ENCODE results near the gene CRYAA. TPM values are rescaled to one million over a fixed set of nuclear protein-coding genes. Genes with fewer than 3 reads are reported as not detected.

CRYAA gene
- total RNA-seq, 3 donors from 2014 or later: not detected

DNA sequence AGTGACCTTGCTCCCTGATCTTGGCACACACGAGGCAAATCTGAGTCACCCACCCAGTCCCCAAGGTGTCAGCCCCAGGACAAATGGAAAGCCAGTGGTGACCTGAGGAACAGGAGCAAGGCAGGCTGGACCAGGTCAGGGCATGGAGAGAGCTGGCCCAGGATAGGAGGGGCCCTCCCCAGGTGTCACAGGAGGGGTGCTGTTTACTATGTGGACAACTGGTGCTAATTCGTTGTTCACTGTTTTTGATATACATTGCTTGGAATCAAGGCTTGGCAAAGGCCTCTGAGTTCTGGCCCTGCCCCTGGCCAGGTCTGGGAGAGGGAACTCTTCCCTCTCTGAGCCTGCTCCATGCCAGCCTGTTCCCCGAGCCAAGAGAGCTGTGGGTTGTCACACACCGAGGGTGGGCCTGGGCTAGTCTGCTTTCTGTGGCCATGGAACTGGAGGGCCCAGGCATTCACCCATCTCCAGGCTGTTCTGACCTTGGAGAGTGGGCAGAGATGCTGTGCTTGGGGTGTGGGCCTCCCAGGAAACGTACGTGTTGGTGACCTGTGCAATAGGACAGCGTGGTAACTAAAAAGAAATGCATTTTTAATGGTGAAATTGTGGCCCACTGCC, 41.8 kb downstream of the CRYAA start:
- no peaks in the 10 kb centered on the region for H3K9me3 ChIP-seq
- TF ChIP-seq POLR2A (IDR thresholded peaks at IDR 0.05) (no peak), POLR2AphosphoS5 (IDR thresholded peaks at IDR 0.05) (no peak)
- TF ChIP-seq, protein P1, sequence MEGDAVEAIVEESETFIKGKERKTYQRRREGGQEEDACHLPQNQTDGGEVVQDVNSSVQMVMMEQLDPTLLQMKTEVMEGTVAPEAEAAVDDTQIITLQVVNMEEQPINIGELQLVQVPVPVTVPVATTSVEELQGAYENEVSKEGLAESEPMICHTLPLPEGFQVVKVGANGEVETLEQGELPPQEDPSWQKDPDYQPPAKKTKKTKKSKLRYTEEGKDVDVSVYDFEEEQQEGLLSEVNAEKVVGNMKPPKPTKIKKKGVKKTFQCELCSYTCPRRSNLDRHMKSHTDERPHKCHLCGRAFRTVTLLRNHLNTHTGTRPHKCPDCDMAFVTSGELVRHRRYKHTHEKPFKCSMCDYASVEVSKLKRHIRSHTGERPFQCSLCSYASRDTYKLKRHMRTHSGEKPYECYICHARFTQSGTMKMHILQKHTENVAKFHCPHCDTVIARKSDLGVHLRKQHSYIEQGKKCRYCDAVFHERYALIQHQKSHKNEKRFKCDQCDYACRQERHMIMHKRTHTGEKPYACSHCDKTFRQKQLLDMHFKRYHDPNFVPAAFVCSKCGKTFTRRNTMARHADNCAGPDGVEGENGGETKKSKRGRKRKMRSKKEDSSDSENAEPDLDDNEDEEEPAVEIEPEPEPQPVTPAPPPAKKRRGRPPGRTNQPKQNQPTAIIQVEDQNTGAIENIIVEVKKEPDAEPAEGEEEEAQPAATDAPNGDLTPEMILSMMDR (IDR thresholded peaks at IDR 0.05): no peak
- peak; percentile 39 for DNase-seq (ENCODE audit: low spot score in 2 of 2)
- no peaks in the 10 kb centered on the region for H3K27me3 ChIP-seq
- peak overlapping the region; percentile 50 to 72 for H3K27ac ChIP-seq
- H3K4me3 ChIP-seq: no peak overlapping the region
- H3K4me1 ChIP-seq: peaks cover 0 to 12% of the 10 kb centered on the region in 2 donors
- intact Hi-C loops (cut with DNase I; ENCODE audit: low total_unique reads): no loop called here
- H3K36me3 ChIP-seq: no peaks in the 10 kb centered on the region

DNA sequence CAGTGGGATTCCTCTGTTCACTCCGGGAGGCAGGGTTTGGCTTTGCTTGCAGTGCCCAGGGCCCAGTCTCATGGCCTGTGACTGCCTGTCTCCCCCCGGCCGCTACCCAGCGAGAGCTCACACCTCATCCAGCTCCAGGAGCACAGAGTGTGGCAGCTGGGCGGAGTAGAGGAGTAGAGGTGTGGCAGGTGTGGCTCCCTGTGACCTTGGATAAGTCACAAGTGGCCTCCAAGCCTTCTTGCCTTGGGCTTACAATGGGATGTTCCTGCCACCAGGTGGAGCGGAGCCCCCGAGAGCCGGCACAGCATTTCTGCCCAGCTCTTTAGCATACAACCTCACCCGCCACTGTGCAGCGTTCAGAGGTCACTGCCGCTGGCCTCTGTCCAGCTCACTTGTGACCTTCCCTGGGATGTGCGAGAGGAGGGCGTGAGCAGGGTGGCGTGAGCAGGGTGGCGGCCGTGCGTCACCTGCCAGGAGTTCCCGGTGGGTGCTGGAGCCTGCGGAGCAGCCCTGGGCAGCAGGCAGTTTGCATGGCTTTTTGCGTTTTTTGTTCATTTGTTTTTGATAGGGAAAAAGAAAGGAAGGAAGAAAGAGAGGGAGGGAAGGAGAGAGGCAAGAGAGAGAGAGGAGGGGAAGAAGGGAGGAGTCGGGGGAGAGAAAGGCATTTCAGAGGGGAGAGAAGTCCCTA, 42.4 kb downstream of the CRYAA start:
- TF ChIP-seq, protein P1 (IDR thresholded peaks at IDR 0.05): peak in 1 of 3 donors; percentile 11
- no peak for TF ChIP-seq POLR2A (IDR thresholded peaks at IDR 0.05)
- Histone ChIP-seq H3K9me3 (no peaks in the 10 kb centered on the region), H3K4me3 (peak overlapping the region in 1 of 3 donors; percentile 4), H3K36me3 (no peaks in the 10 kb centered on the region), H3K27me3 (no peaks in the 10 kb centered on the region), H3K27ac (peak overlapping the region; percentile 50 to 72), H3K4me1 (peaks cover 0 to 12% of the 10 kb centered on the region in 2 donors)
- intact Hi-C loops (cut with DNase I; ENCODE audit: low total_unique reads): no loop called here
- peak; percentile 22 to 50 for DNase-seq (ENCODE audit: low spot score in 2 of 2)

DNA sequence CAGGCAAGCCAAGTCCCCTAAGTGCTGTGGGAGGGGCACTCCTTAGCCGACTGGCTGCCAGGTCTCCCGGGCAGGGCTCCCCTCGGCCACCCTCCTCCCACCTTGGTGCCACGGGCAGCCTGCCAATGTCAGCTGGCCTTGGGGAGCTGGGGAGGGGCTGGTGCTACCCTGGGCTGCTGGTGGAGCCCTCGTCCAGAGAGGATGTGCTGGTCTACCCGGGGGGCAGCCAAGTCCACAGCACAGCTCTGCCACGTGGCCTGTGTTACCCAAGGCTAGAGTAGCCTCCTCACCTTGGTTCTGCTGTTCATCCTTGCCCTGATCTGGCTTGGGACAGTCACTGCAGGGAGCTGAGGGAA, 42.9 kb downstream of the CRYAA start:
- no peak overlapping the region for H3K4me3 ChIP-seq

More for the DNA sequence above, 42.9 kb downstream of the CRYAA start:
- DNase-seq (ENCODE audit: low spot score in 2 of 2): peak; percentile 17 to 47
- Histone ChIP-seq H3K27ac (peak overlapping the region in 1 of 2 donors; percentile 50), H3K27me3 (no peaks in the 10 kb centered on the region), H3K36me3 (no peaks in the 10 kb centered on the region), H3K9me3 (no peaks in the 10 kb centered on the region), H3K4me1 (peaks cover 0 to 12% of the 10 kb centered on the region in 2 donors)
- intact Hi-C loops (cut with DNase I; ENCODE audit: low total_unique reads): no loop called here
- TF ChIP-seq, protein P1 (IDR thresholded peaks at IDR 0.05): no peak

Other genes with a start within 250 kb of the CRYAA start
- not detected for gene ERVH48-1, start 243.4 kb upstream of the CRYAA start, total RNA-seq
- 10 to 100 TPM; 11.7 to 16.4 (median 14.4) TPM for gene PKNOX1, start 194.4 kb upstream of the CRYAA start, total RNA-seq
- gene CBS, start 93.2 kb upstream of the CRYAA start, total RNA-seq: 10 to 100 TPM in 1 of 3 donors, 1 to 10 TPM in 2; 5.4 to 27.2 (median 6.9) TPM
- gene U2AF1, start 61.4 kb upstream of the CRYAA start, total RNA-seq: 10 to 100 TPM; 43.0 to 66.9 (median 43.6) TPM

All from breast epithelium (tissue), 4 donors.